OCI-LY1 (cell line): ENCODE data around the gene RSPH6A.

Source experiments
- EZH2 ChIP-seq: fragments of 200-600 bp; sonication (generic), shearing (Covaris generic); IDR thresholded peaks from 2 replicates; pipeline ENCODE4 v1.8.0; 2017; ENCODE audit warnings: borderline replicate concordance, mixed run types, mild to moderate bottlenecking, antibody characterized with exemption, low read length, moderate library complexity, mixed read lengths
- TF ChIP-seq, protein P1 (sequence below): fragments of 200-600 bp; sonication (generic), shearing (Covaris generic); IDR thresholded peaks from 2 replicates; pipeline ENCODE4 v1.5.1; 2017; ENCODE audit warnings: mild to moderate bottlenecking, antibody characterized with exemption, low read length, moderate library complexity, mixed read lengths

DNA sequence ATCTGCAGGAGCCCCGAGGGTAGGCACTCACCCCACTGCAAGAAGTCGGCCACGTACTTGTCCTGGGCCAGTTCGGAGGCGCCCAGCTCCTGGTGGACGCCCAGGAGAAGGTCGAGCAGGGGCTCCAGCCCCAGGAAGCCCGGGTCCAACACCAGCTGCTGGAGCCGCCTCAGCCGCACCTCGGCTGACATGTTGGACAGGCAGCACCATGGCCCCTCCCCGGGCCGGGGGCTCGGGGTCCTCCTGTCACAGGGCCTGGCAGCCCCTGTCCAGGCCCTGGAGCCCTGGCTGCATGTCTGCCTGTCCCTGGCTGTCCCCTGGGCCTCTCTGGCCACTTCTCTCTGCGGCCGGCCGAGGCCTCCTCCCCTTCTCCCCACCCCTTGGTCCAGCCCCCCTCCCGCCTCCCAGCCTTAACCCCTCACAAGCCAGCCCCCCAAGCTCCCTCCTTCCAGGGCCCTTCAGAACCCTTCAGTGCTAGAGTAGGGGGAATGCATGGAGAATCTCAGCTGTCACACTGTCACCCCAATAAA, 32.9 kb downstream of the RSPH6A start, which contains the start of gene DMPK:
- TF ChIP-seq, protein P1, sequence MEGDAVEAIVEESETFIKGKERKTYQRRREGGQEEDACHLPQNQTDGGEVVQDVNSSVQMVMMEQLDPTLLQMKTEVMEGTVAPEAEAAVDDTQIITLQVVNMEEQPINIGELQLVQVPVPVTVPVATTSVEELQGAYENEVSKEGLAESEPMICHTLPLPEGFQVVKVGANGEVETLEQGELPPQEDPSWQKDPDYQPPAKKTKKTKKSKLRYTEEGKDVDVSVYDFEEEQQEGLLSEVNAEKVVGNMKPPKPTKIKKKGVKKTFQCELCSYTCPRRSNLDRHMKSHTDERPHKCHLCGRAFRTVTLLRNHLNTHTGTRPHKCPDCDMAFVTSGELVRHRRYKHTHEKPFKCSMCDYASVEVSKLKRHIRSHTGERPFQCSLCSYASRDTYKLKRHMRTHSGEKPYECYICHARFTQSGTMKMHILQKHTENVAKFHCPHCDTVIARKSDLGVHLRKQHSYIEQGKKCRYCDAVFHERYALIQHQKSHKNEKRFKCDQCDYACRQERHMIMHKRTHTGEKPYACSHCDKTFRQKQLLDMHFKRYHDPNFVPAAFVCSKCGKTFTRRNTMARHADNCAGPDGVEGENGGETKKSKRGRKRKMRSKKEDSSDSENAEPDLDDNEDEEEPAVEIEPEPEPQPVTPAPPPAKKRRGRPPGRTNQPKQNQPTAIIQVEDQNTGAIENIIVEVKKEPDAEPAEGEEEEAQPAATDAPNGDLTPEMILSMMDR: no peak
- TF ChIP-seq EZH2: no peak
